Measurements from ENCODE around the gene FOXR1. TPM values are rescaled to one million over a fixed set of nuclear protein-coding genes. Genes with fewer than 3 reads are reported as not detected.

Gene FOXR1
- total and polyA plus RNA-seq, 2 of the 8 experiments (the other 6 are each of a cell fraction or from before 2014, with no cell fraction given) = not detected

- TF ChIP-seq CTCF (IDR thresholded peaks at IDR 0.05; ENCODE audit: control extremely low read depth in 1 of 3, insufficient read depth in 1 of 3, low read depth in 1 of 3, low read length in 3 of 3) (no peak), SP2 (IDR thresholded peaks at IDR 0.05; ENCODE audit: low read length) (no peak), HDAC2 (IDR thresholded peaks at IDR 0.05; ENCODE audit: borderline replicate concordance in 1 of 2, low read depth in 2 of 2, low read length in 2 of 2) (no peak), ATF2 (IDR thresholded peaks at IDR 0.05; ENCODE audit: low read length) (no peak), EP300 (IDR thresholded peaks at IDR 0.05; ENCODE audit: borderline replicate concordance in 1 of 2, low read depth in 2 of 2, low read length in 2 of 2) (no peak)
Observed at GRCh38 chr11:118931571-118931970, 40.0 kb upstream of the FOXR1 start (continued).

Data from H1 (cell line).